ENCODE results near the gene CHRNA1. TPM values are rescaled to one million over a fixed set of nuclear protein-coding genes. Genes with fewer than 3 reads are reported as not detected.

The CHRNA1 gene
- total RNA-seq, 1 donor from 2014 or later: not detected

- TF ChIP-seq CTCF (conservative IDR thresholded peaks at IDR 0.05; ENCODE audit: low read depth, low read length): no peak
- peak; percentile 36 for DNase-seq (ENCODE audit: low read depth)
Measured at GRCh38 chr2:174753038-174753633, 11.1 kb downstream of the CHRNA1 start.

GRCh38 chr2:174752403-174753037, 11.8 kb downstream of the CHRNA1 start:
- H3K4me3 ChIP-seq (ENCODE audit: low read depth, low read length): no peak overlapping the region
- DNase-seq (ENCODE audit: low read depth): no peak
- TF ChIP-seq CTCF (conservative IDR thresholded peaks at IDR 0.05; ENCODE audit: low read depth, low read length): no peak

More at GRCh38 chr2:174753038-174753633, 11.1 kb downstream of the CHRNA1 start:
- no peak overlapping the region for H3K4me3 ChIP-seq (ENCODE audit: low read depth, low read length)

- no peak for TF ChIP-seq CTCF (conservative IDR thresholded peaks at IDR 0.05; ENCODE audit: low read depth, low read length)
- no peak overlapping the region for H3K4me3 ChIP-seq (ENCODE audit: low read depth, low read length)
- DNase-seq (ENCODE audit: low read depth): no peak
Measured at GRCh38 chr2:174750923-174751441, 13.3 kb downstream of the CHRNA1 start.

GRCh38 chr2:174749793-174750192, 14.5 kb downstream of the CHRNA1 start:
- no peak for DNase-seq (ENCODE audit: low read depth)
- no peak for TF ChIP-seq CTCF (conservative IDR thresholded peaks at IDR 0.05; ENCODE audit: low read depth, low read length)
- no peak overlapping the region for H3K4me3 ChIP-seq (ENCODE audit: low read depth, low read length)

GRCh38 chr2:174748948-174749347, 15.3 kb downstream of the CHRNA1 start:
- no peak overlapping the region for H3K4me3 ChIP-seq (ENCODE audit: low read depth, low read length)
- DNase-seq (ENCODE audit: low read depth): no peak
- TF ChIP-seq CTCF (conservative IDR thresholded peaks at IDR 0.05; ENCODE audit: low read depth, low read length): peak; percentile 86

- no peak for TF ChIP-seq CTCF (conservative IDR thresholded peaks at IDR 0.05; ENCODE audit: low read depth, low read length)
- no peak overlapping the region for H3K4me3 ChIP-seq (ENCODE audit: low read depth, low read length)
- no peak for DNase-seq (ENCODE audit: low read depth)
Measured at GRCh38 chr2:174745142-174745541, 19.1 kb downstream of the CHRNA1 start.

All from epithelial cell of proximal tubule (primary cell).